ENCODE measurements around the gene SCN3B. TPM values are rescaled to one million over a fixed set of nuclear protein-coding genes. Genes with fewer than 3 reads are reported as not detected.

The SCN3B gene
- total and polyA plus RNA-seq, 9 of the 15 experiments (the other 6 are each of a cell fraction or from before 2014, with no cell fraction given), result 0.01 to 0.15 (median 0.04) TPM; not detected in 6

GRCh38 chr11:123579482-123579812 lies 75.0 kb downstream of the SCN3B start (continued):
- TF ChIP-seq ELK3 (CRISPR knock-in tag; IDR thresholded peaks at IDR 0.05) (no peak), SOX6 (IDR thresholded peaks at IDR 0.05) (no peak)

Other genes with a start within 250 kb of the SCN3B start
- gene GRAMD1B, start 224.4 kb downstream of the SCN3B start, total RNA-seq (2014; rRNA removed), result not detected in 2 replicates
- gene GRAMD1B, start 224.4 kb downstream of the SCN3B start, total RNA-seq (2014; rRNA removed; fragmentation: Illumina TruSeq; extraction: Trizol), result not detected in 2 replicates
- not detected in 2 replicates for gene GRAMD1B, start 224.4 kb downstream of the SCN3B start, total RNA-seq (2015; rRNA removed; fragmentation: Illumina TruSeq; extraction: Trizol)
- 0.31 TPM in 2 replicates for gene GRAMD1B, start 224.4 kb downstream of the SCN3B start, total RNA-seq (2021)
- gene GRAMD1B, start 224.4 kb downstream of the SCN3B start, polyA plus RNA-seq (2011; rRNA removed), result not detected in 2 replicates
- not detected in 2 replicates for gene GRAMD1B, start 224.4 kb downstream of the SCN3B start, polyA plus RNA-seq (2014; fragmentation: Illumina TruSeq; extraction: Trizol)
- gene GRAMD1B, start 224.4 kb downstream of the SCN3B start, polyA plus RNA-seq (2014; fragmentation: Nextera tagmentation; extraction: Ambion mirVana), result not detected
- gene GRAMD1B, start 224.4 kb downstream of the SCN3B start, polyA plus RNA-seq (2014; rRNA removed), result not detected in 2 replicates
- gene ZNF202, start 87.0 kb upstream of the SCN3B start, total RNA-seq (2014; rRNA removed), result 11.9 and 12.9 TPM in 2 replicates
- gene ZNF202, start 87.0 kb upstream of the SCN3B start, total RNA-seq (2014; rRNA removed; fragmentation: Illumina TruSeq; extraction: Trizol), result 14.4 and 15.3 TPM in 2 replicates
- 17.7 and 18.7 TPM in 2 replicates for gene ZNF202, start 87.0 kb upstream of the SCN3B start, total RNA-seq (2015; rRNA removed; fragmentation: Illumina TruSeq; extraction: Trizol)
- gene ZNF202, start 87.0 kb upstream of the SCN3B start, total RNA-seq (2021), result 12.7 and 16.5 TPM in 2 replicates
- 9.6 and 15.2 TPM in 2 replicates for gene ZNF202, start 87.0 kb upstream of the SCN3B start, polyA plus RNA-seq (2011; rRNA removed)
- 11.6 and 12.2 TPM in 2 replicates for gene ZNF202, start 87.0 kb upstream of the SCN3B start, polyA plus RNA-seq (2014; fragmentation: Illumina TruSeq; extraction: Trizol)
- 1 to 10 TPM; 2.3 to 3.5 TPM for gene ZNF202, start 87.0 kb upstream of the SCN3B start, polyA plus RNA-seq (2014; fragmentation: Nextera tagmentation; extraction: Ambion mirVana)
- 12.7 and 16.4 TPM in 2 replicates for gene ZNF202, start 87.0 kb upstream of the SCN3B start, polyA plus RNA-seq (2014; rRNA removed)
- gene OR6X1, start 99.9 kb upstream of the SCN3B start, total RNA-seq (2014; rRNA removed), result not detected in 2 replicates
- gene OR6X1, start 99.9 kb upstream of the SCN3B start, total RNA-seq (2014; rRNA removed; fragmentation: Illumina TruSeq; extraction: Trizol), result not detected in 2 replicates
- not detected in 2 replicates for gene OR6X1, start 99.9 kb upstream of the SCN3B start, total RNA-seq (2015; rRNA removed; fragmentation: Illumina TruSeq; extraction: Trizol)
- gene OR6X1, start 99.9 kb upstream of the SCN3B start, total RNA-seq (2021), result not detected in 2 replicates
- not detected in 2 replicates for gene OR6X1, start 99.9 kb upstream of the SCN3B start, polyA plus RNA-seq (2011; rRNA removed)
- gene OR6X1, start 99.9 kb upstream of the SCN3B start, polyA plus RNA-seq (2014; fragmentation: Illumina TruSeq; extraction: Trizol), result not detected in 2 replicates
- not detected for gene OR6X1, start 99.9 kb upstream of the SCN3B start, polyA plus RNA-seq (2014; fragmentation: Nextera tagmentation; extraction: Ambion mirVana)
- gene OR6X1, start 99.9 kb upstream of the SCN3B start, polyA plus RNA-seq (2014; rRNA removed), result not detected in 2 replicates
- not detected in 2 replicates for gene OR6M1, start 151.7 kb upstream of the SCN3B start, total RNA-seq (2014; rRNA removed)
- gene OR6M1, start 151.7 kb upstream of the SCN3B start, total RNA-seq (2014; rRNA removed; fragmentation: Illumina TruSeq; extraction: Trizol), result not detected in 2 replicates
- not detected in 2 replicates for gene OR6M1, start 151.7 kb upstream of the SCN3B start, total RNA-seq (2015; rRNA removed; fragmentation: Illumina TruSeq; extraction: Trizol)
- gene OR6M1, start 151.7 kb upstream of the SCN3B start, total RNA-seq (2021), result not detected in 2 replicates
- not detected in 2 replicates for gene OR6M1, start 151.7 kb upstream of the SCN3B start, polyA plus RNA-seq (2011; rRNA removed)
- gene OR6M1, start 151.7 kb upstream of the SCN3B start, polyA plus RNA-seq (2014; fragmentation: Illumina TruSeq; extraction: Trizol), result not detected in 2 replicates
- not detected for gene OR6M1, start 151.7 kb upstream of the SCN3B start, polyA plus RNA-seq (2014; fragmentation: Nextera tagmentation; extraction: Ambion mirVana)
- not detected in 2 replicates for gene OR6M1, start 151.7 kb upstream of the SCN3B start, polyA plus RNA-seq (2014; rRNA removed)
- gene TMEM225, start 231.0 kb upstream of the SCN3B start, total RNA-seq (2014; rRNA removed), result not detected in 2 replicates
- not detected in 2 replicates for gene TMEM225, start 231.0 kb upstream of the SCN3B start, total RNA-seq (2014; rRNA removed; fragmentation: Illumina TruSeq; extraction: Trizol)
- gene TMEM225, start 231.0 kb upstream of the SCN3B start, total RNA-seq (2015; rRNA removed; fragmentation: Illumina TruSeq; extraction: Trizol), result not detected in 2 replicates
- not detected in 2 replicates for gene TMEM225, start 231.0 kb upstream of the SCN3B start, total RNA-seq (2021)
- not detected in 2 replicates for gene TMEM225, start 231.0 kb upstream of the SCN3B start, polyA plus RNA-seq (2011; rRNA removed)
- not detected in 2 replicates for gene TMEM225, start 231.0 kb upstream of the SCN3B start, polyA plus RNA-seq (2014; fragmentation: Illumina TruSeq; extraction: Trizol)
- gene TMEM225, start 231.0 kb upstream of the SCN3B start, polyA plus RNA-seq (2014; fragmentation: Nextera tagmentation; extraction: Ambion mirVana), result not detected
- not detected in 2 replicates for gene TMEM225, start 231.0 kb upstream of the SCN3B start, polyA plus RNA-seq (2014; rRNA removed)
- not detected in 2 replicates for gene OR8D4, start 247.5 kb upstream of the SCN3B start, total RNA-seq (2014; rRNA removed)
- not detected in 2 replicates for gene OR8D4, start 247.5 kb upstream of the SCN3B start, total RNA-seq (2014; rRNA removed; fragmentation: Illumina TruSeq; extraction: Trizol)
- not detected in 2 replicates for gene OR8D4, start 247.5 kb upstream of the SCN3B start, total RNA-seq (2015; rRNA removed; fragmentation: Illumina TruSeq; extraction: Trizol)
- gene OR8D4, start 247.5 kb upstream of the SCN3B start, total RNA-seq (2021), result not detected in 2 replicates
- not detected in 2 replicates for gene OR8D4, start 247.5 kb upstream of the SCN3B start, polyA plus RNA-seq (2011; rRNA removed)
- gene OR8D4, start 247.5 kb upstream of the SCN3B start, polyA plus RNA-seq (2014; fragmentation: Illumina TruSeq; extraction: Trizol), result not detected in 2 replicates
- not detected for gene OR8D4, start 247.5 kb upstream of the SCN3B start, polyA plus RNA-seq (2014; fragmentation: Nextera tagmentation; extraction: Ambion mirVana)
- gene OR8D4, start 247.5 kb upstream of the SCN3B start, polyA plus RNA-seq (2014; rRNA removed), result not detected in 2 replicates